ENCODE results near the gene SGCD.

GRCh38 chr5:156351423-156351822 lies 24.5 kb downstream of the SGCD start:
- no peak for TF ChIP-seq CTCF (optimal IDR thresholded peaks at IDR 0.05 in 1 of 3, IDR thresholded peaks at IDR 0.05 in 1 of 3, conservative IDR thresholded peaks at IDR 0.05 in 1 of 3; ENCODE audit: extremely low read depth in 1 of 3, insufficient read depth in 2 of 3, low read length in 3 of 3)
- TF ChIP-seq EZH2 (IDR thresholded peaks at IDR 0.05; ENCODE audit: low read length): no peak
